Stomach (tissue), 4 donors: ENCODE data around the gene KRT33B.
"Not testable (repeated sequence)": the region's sequence is repeated elsewhere in the genome, so short reads cannot be mapped to it uniquely, and the experiment has no call there.

Experiments used
- POLR2A ChIP-seq, 4 donors: fragments of 450-650 bp; IDR thresholded peaks; one replicate each; pipeline ENCODE4 v1.6.1; 2016; ENCODE audit warnings: antibody characterized with exemption in 4 of 4, control low read depth in 2 of 4, mild to moderate bottlenecking in 1 of 4, moderate library complexity in 1 of 4
- TF ChIP-seq, protein P1 (sequence below), 7 experiments: fragments of 450-650 bp in 4 of 7; fragments of 200-600 bp in 3 of 7; sonication (generic) in 3 of 7; IDR thresholded peaks; one replicate each; pipeline ENCODE4 v1.5.1; 2016 to 2019; ENCODE audit warnings: antibody characterized with exemption in 7 of 7, control low read depth in 2 of 7, mild to moderate bottlenecking in 1 of 7

DNA sequence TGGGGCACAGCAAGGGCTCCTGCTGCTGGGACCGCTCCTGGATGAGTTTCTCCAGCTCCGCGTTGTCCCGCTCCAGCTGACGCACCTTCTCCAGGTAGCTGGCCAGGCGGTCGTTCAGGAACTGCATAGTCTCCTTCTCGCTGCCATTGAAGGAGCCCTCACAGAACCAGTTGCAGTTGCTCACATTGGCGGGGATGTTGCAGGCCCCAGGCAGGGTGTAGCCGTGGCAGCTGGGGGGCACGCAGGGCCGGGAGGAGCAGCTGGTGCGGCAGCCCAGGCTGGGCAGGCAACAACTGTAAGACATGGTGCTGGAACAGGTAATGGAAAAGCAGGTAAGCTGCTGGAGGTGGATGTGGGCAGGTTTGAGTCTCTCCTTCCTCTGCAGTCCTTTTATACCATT, 12.3 kb upstream of the KRT33B start, which contains the start of gene KRT34:
- TF ChIP-seq, protein P1, sequence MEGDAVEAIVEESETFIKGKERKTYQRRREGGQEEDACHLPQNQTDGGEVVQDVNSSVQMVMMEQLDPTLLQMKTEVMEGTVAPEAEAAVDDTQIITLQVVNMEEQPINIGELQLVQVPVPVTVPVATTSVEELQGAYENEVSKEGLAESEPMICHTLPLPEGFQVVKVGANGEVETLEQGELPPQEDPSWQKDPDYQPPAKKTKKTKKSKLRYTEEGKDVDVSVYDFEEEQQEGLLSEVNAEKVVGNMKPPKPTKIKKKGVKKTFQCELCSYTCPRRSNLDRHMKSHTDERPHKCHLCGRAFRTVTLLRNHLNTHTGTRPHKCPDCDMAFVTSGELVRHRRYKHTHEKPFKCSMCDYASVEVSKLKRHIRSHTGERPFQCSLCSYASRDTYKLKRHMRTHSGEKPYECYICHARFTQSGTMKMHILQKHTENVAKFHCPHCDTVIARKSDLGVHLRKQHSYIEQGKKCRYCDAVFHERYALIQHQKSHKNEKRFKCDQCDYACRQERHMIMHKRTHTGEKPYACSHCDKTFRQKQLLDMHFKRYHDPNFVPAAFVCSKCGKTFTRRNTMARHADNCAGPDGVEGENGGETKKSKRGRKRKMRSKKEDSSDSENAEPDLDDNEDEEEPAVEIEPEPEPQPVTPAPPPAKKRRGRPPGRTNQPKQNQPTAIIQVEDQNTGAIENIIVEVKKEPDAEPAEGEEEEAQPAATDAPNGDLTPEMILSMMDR (IDR thresholded peaks at IDR 0.05): not testable (repeated sequence)
- TF ChIP-seq POLR2A (IDR thresholded peaks at IDR 0.05): not testable (repeated sequence)
